GM23338 (cell line): ENCODE results near the gene TPCN2. TPM values are rescaled to one million over a fixed set of nuclear protein-coding genes. Genes with fewer than 3 reads are reported as not detected.
"Not testable (repeated sequence)": the region's sequence is repeated elsewhere in the genome, so short reads cannot be mapped to it uniquely, and the experiment has no call there.

Experiments
- ATAC-seq: fragments of 200-7000 bp; cut with Tn5 transposase; 3 replicates; pipeline ENCODE4 v1.9.1; 2020
- DNase-seq: peaks from one replicate; pipeline ENCODE4 v3.0.0-alpha.2; 2015; ENCODE audit warnings: low spot score
- H2AFZ ChIP-seq: fragments of 200-600 bp; sonication (generic); 2 replicates; pipeline ENCODE4 v1.8.0; 2016; ENCODE audit warnings: antibody characterized with exemption, mild to moderate bottlenecking, moderate library complexity
- H3F3A ChIP-seq: fragments of 200-600 bp; sonication (generic); replicated peaks from 2 replicates; pipeline ENCODE4 v1.8.0; 2017; ENCODE audit warnings: antibody characterized with exemption, mixed run types, low read depth
- H3K27ac ChIP-seq: fragments of 200-600 bp; sonication (generic); 2 replicates; pipeline ENCODE4 v1.6.1; 2016; ENCODE audit warnings: low read depth
- H3K27me3 ChIP-seq: fragments of 200-600 bp; sonication (generic); 2 replicates; pipeline ENCODE4 v1.8.0; 2016; ENCODE audit warnings: mild to moderate bottlenecking, mixed run types, moderate library complexity; ENCODE audit not compliant: insufficient read depth
- H3K36me3 ChIP-seq: fragments of 200-600 bp; sonication (generic); 2 replicates; pipeline ENCODE4 v1.8.0; 2016; ENCODE audit warnings: mild to moderate bottlenecking; ENCODE audit not compliant: insufficient read depth
- H3K4me1 ChIP-seq: fragments of 200-600 bp; sonication (generic); 2 replicates; pipeline ENCODE4 v1.8.0; 2016; ENCODE audit warnings: mild to moderate bottlenecking, moderate library complexity; ENCODE audit not compliant: insufficient read depth
- H3K4me2 ChIP-seq: fragments of 200-600 bp; sonication (generic); 2 replicates; pipeline ENCODE4 v1.7.1; 2017; ENCODE audit warnings: mixed run types
- H3K4me3 ChIP-seq: fragments of 200-600 bp; sonication (generic); 2 replicates; pipeline ENCODE4 v1.6.1; 2016; ENCODE audit warnings: mixed run types
- H3K79me2 ChIP-seq: fragments of 200-600 bp; sonication (generic); replicated peaks from 2 replicates; pipeline ENCODE4 v1.8.0; 2017; ENCODE audit warnings: mild to moderate bottlenecking; ENCODE audit not compliant: insufficient read depth
- H3K9me2 ChIP-seq: fragments of 200-600 bp; sonication (generic); 2 replicates; pipeline ENCODE4 v1.8.0; 2017; ENCODE audit not compliant: insufficient read depth
- H4K20me1 ChIP-seq: fragments of 200-600 bp; sonication (generic); replicated peaks from 2 replicates; pipeline ENCODE4 v1.8.0; 2017; ENCODE audit warnings: mild to moderate bottlenecking; ENCODE audit not compliant: insufficient read depth
- H3K27ac Mint-ChIP-seq: 2 replicates; pipeline ENCODE4 v1.8.0; 2020; ENCODE audit warnings: inconsistent platforms, mild to moderate bottlenecking, moderate library complexity, mixed read lengths
- H3K27me3 Mint-ChIP-seq: 3 replicates; pipeline ENCODE4 v1.8.0; 2022; ENCODE audit warnings: low read depth, mild to moderate bottlenecking, moderate library complexity, mixed read lengths, inconsistent platforms; ENCODE audit not compliant: insufficient read depth, poor library complexity
- H3K36me3 Mint-ChIP-seq: 3 replicates; pipeline ENCODE4 v1.8.0; 2021; ENCODE audit warnings: low read depth, mild to moderate bottlenecking, inconsistent platforms, moderate library complexity, mixed read lengths
- H3K4me1 Mint-ChIP-seq: 3 replicates; pipeline ENCODE4 v1.8.0; 2020; ENCODE audit warnings: mild to moderate bottlenecking, inconsistent platforms, mixed read lengths
- H3K4me3 Mint-ChIP-seq: 3 replicates; pipeline ENCODE4 v1.8.0; 2021; ENCODE audit warnings: moderate library complexity, mild to moderate bottlenecking, inconsistent platforms, mixed read lengths
- H3K9me3 Mint-ChIP-seq: 3 replicates; pipeline ENCODE4 v1.8.0; 2020; ENCODE audit warnings: moderate library complexity, mild to moderate bottlenecking, inconsistent platforms, mixed read lengths
- EZH2 ChIP-seq: fragments of 200-600 bp; sonication (generic); IDR thresholded peaks from one replicate; pipeline ENCODE4 v1.8.0; 2017; ENCODE audit warnings: antibody characterized with exemption, mild to moderate bottlenecking, low read depth; ENCODE audit not compliant: unreplicated experiment
- EZH2phosphoT487 ChIP-seq: fragments of 200-600 bp; sonication (generic); IDR thresholded peaks from one replicate; pipeline ENCODE4 v1.8.1; 2018; ENCODE audit warnings: antibody characterized with exemption; ENCODE audit not compliant: unreplicated experiment
- JUNB ChIP-seq: IDR thresholded peaks from one replicate; pipeline ENCODE4 v1.6.1; 2016; ENCODE audit warnings: antibody characterized with exemption; ENCODE audit not compliant: unreplicated experiment
- NANOG ChIP-seq: IDR thresholded peaks from 2 replicates; pipeline ENCODE4 v1.6.1; 2016; ENCODE audit warnings: antibody characterized with exemption, borderline replicate concordance
- polyA plus RNA-seq: library from polyadenylated mRNA; unstranded; fragments of >200 nt; fragmentation: Nextera tagmentation; extraction: Ambion mirVana; gene quantifications from 2 replicates; pipeline ENCODE4 v1.2.1, GENCODE V29; 2016
- total RNA-seq: library from RNA; depleted of rRNA; stranded (reverse); fragments of >200 nt; shearing (Covaris generic); gene quantifications from 2 replicates; pipeline ENCODE4 v1.2.3, GENCODE V29; 2014
- TF ChIP-seq, protein P1 (sequence below): IDR thresholded peaks from one replicate; pipeline ENCODE4 v1.6.1; 2018; ENCODE audit warnings: antibody characterized with exemption; ENCODE audit not compliant: unreplicated experiment
- TF ChIP-seq, protein P2 (sequence below), 2 experiments: fragments of 200-600 bp in 1 of 2; sonication (generic) in 1 of 2; conservative IDR thresholded peaks; 2 replicates each; pipeline versions ENCODE4 v1.5.1 to v1.6.1; 2016 to 2017; ENCODE audit warnings: antibody characterized with exemption in 2 of 2, low read depth in 2 of 2, mild to moderate bottlenecking in 2 of 2, moderate library complexity in 1 of 2

Gene TPCN2
- total and polyA plus RNA-seq, 2 experiments from 2014 or later: 5.8 to 14.7 TPM

- TF ChIP-seq EZH2phosphoT487 (no peak), EZH2 (no peak)
- TF ChIP-seq, protein P1, sequence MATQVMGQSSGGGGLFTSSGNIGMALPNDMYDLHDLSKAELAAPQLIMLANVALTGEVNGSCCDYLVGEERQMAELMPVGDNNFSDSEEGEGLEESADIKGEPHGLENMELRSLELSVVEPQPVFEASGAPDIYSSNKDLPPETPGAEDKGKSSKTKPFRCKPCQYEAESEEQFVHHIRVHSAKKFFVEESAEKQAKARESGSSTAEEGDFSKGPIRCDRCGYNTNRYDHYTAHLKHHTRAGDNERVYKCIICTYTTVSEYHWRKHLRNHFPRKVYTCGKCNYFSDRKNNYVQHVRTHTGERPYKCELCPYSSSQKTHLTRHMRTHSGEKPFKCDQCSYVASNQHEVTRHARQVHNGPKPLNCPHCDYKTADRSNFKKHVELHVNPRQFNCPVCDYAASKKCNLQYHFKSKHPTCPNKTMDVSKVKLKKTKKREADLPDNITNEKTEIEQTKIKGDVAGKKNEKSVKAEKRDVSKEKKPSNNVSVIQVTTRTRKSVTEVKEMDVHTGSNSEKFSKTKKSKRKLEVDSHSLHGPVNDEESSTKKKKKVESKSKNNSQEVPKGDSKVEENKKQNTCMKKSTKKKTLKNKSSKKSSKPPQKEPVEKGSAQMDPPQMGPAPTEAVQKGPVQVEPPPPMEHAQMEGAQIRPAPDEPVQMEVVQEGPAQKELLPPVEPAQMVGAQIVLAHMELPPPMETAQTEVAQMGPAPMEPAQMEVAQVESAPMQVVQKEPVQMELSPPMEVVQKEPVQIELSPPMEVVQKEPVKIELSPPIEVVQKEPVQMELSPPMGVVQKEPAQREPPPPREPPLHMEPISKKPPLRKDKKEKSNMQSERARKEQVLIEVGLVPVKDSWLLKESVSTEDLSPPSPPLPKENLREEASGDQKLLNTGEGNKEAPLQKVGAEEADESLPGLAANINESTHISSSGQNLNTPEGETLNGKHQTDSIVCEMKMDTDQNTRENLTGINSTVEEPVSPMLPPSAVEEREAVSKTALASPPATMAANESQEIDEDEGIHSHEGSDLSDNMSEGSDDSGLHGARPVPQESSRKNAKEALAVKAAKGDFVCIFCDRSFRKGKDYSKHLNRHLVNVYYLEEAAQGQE: no peak
Measured at GRCh38 chr11:68999093-68999747, 49.5 kb upstream of the TPCN2 start (continued).

DNA sequence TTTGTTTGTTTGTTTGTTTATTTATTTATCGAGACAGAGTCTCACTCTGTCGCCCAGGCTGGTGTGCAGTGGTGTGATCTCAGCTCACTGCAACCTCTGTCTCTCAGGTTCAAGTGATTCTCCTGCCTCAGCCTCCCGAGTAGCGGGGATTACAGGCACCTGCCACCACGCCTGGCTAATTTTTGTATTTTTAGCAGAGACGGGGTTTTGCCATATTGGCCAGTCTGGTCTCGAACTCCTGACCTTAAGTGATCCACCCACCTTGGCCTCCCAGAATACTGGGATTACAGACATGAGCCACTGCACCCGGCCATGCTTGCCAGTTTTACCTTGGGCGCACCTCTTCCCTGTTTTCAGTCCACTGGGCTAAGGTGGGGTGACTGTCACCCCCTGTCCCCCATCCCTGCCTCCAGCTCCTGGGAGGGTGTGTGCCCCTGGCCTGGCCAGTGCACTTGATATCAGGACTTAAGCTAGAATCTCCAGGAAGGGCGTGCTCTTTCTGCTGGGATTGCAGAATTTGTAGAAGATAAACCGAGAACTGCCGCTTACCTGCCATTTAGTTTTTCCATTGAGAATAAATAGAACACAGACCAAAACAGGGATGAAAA lies 48.9 kb upstream of the TPCN2 start:
- DNase-seq, H3K4me1 Mint-ChIP-seq, H3F3A ChIP-seq, H3K9me3 Mint-ChIP-seq, H3K27me3 ChIP-seq, H3K4me2 ChIP-seq, H3K27me3 Mint-ChIP-seq, H3K36me3 ChIP-seq, ATAC-seq, H4K20me1 ChIP-seq, H3K27ac ChIP-seq, H3K36me3 Mint-ChIP-seq, H2AFZ ChIP-seq, H3K9me2 ChIP-seq, H3K4me1 ChIP-seq, H3K79me2 ChIP-seq, H3K27ac Mint-ChIP-seq, H3K4me3 Mint-ChIP-seq, H3K4me3 ChIP-seq: not testable (repeated sequence)

DNA sequence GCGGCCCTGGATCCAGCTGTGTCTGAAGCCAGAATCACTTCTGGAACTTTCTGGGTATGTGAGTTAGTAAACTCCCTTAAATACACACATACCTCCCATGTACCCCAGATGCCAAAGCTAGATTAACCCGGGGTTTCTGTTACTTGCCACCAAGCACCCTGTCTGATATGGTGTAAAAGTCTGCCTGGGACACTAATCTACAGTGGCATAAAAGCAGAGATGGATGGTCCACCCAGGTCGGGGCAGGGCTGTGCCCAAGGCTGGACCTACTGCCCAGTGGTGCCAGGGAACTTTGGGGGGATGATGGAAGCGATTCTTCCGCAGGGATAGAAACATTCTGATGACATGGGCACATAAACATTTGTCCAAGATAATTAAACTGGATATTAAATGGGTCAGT lies 48.3 kb upstream of the TPCN2 start:
- peaks cover 2% of the 10 kb centered on the region; the same call in 1 of the 3 replicates for H3K36me3 Mint-ChIP-seq
- H3K79me2 ChIP-seq: no peaks in the 10 kb centered on the region
- no peak overlapping the region for H3K4me3 Mint-ChIP-seq
- no peaks in the 10 kb centered on the region for H3K9me3 Mint-ChIP-seq
- no peak overlapping the region; the same call in 1 of the 2 replicates for H3K27ac Mint-ChIP-seq
- TF ChIP-seq, protein P2, sequence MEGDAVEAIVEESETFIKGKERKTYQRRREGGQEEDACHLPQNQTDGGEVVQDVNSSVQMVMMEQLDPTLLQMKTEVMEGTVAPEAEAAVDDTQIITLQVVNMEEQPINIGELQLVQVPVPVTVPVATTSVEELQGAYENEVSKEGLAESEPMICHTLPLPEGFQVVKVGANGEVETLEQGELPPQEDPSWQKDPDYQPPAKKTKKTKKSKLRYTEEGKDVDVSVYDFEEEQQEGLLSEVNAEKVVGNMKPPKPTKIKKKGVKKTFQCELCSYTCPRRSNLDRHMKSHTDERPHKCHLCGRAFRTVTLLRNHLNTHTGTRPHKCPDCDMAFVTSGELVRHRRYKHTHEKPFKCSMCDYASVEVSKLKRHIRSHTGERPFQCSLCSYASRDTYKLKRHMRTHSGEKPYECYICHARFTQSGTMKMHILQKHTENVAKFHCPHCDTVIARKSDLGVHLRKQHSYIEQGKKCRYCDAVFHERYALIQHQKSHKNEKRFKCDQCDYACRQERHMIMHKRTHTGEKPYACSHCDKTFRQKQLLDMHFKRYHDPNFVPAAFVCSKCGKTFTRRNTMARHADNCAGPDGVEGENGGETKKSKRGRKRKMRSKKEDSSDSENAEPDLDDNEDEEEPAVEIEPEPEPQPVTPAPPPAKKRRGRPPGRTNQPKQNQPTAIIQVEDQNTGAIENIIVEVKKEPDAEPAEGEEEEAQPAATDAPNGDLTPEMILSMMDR (conservative IDR thresholded peaks at IDR 0.05; ENCODE audit: low read depth in 2 of 2): no peak
- TF ChIP-seq JUNB: no peak
- no peak for TF ChIP-seq NANOG
- no peaks in the 10 kb centered on the region for H4K20me1 ChIP-seq
- no peaks in the 10 kb centered on the region for H3K27me3 ChIP-seq
- H3F3A ChIP-seq: no peaks in the 10 kb centered on the region
- H3K27ac ChIP-seq: no peak overlapping the region
- no peaks in the 10 kb centered on the region for H3K4me1 ChIP-seq
- H3K27me3 Mint-ChIP-seq: peaks cover 4% of the 10 kb centered on the region
- H3K4me2 ChIP-seq: no peak overlapping the region
- H3K9me2 ChIP-seq: no peaks in the 10 kb centered on the region
- peaks cover 5% of the 10 kb centered on the region; the same call in 2 of the 3 replicates for H3K4me1 Mint-ChIP-seq
- H2AFZ ChIP-seq: no peak overlapping the region
- ATAC-seq: no peak
- H3K4me3 ChIP-seq: no peak overlapping the region
- no peak for DNase-seq
- no peaks in the 10 kb centered on the region for H3K36me3 ChIP-seq
